Measurements from ENCODE around the gene GSTO1.

- no peak for TF ChIP-seq POLR2A (IDR thresholded peaks at IDR 0.05; ENCODE audit: low read length)
- TF ChIP-seq GATA1 (IDR thresholded peaks at IDR 0.05; ENCODE audit: low read depth, low read length): no peak
Observed at GRCh38 chr10:104291439-104291951, 36.8 kb downstream of the GSTO1 start.
